H1 (cell line): ENCODE measurements around the gene SLC26A4. TPM values are rescaled to one million over a fixed set of nuclear protein-coding genes. Genes with fewer than 3 reads are reported as not detected.

Experiments
- CTCF ChIA-PET: fragments of 300-600 bp; sonication (Branson Sonifier 250); formaldehyde crosslinking; loops from one replicate; lab custom pipeline; 2021; ENCODE audit not compliant: partially characterized antibody; lab: Charles Lee
- POLR2A ChIA-PET: fragments of 300-600 bp; sonication (Branson Sonifier 250); formaldehyde crosslinking; loops from one replicate; lab custom pipeline; 2021; ENCODE audit warnings: inconsistent platforms; ENCODE audit not compliant: partially characterized antibody; lab: Charles Lee
- DNase-seq, 2 experiments: peaks; one replicate each; pipeline versions ENCODE4 v3.0.0 to v3.0.0-alpha.2; 2010 to 2022; ENCODE audit warnings: low spot score in 2 of 2, low read depth in 1 of 2, mixed read lengths in 1 of 2
- FAIRE-seq: peaks from 2 replicates; lab custom pipeline; 2011; peaks lifted over from hg19 to GRCh38; lab: Jason Lieb, UNC
- H2AFZ ChIP-seq: 2 replicates; pipeline ENCODE4 v1.8.1; 2012; ENCODE audit warnings: low read length, inconsistent platforms
- H2AK5ac ChIP-seq: 2 replicates; pipeline ENCODE4 v1.6.1; 2013; ENCODE audit warnings: low read depth, low read length
- H2BK120ac ChIP-seq: replicated peaks from 2 replicates; pipeline ENCODE3; 2013; ENCODE audit warnings: low read depth, low read length, inconsistent platforms
- H2BK12ac ChIP-seq: 2 replicates; pipeline ENCODE4 v1.6.1; 2013; ENCODE audit warnings: low read depth, low read length
- H2BK15ac ChIP-seq: 2 replicates; pipeline ENCODE4 v1.6.1; 2013; ENCODE audit warnings: low read length
- H2BK20ac ChIP-seq: 2 replicates; pipeline ENCODE4 v1.6.1; 2013; ENCODE audit warnings: low read length
- H2BK5ac ChIP-seq: 2 replicates; pipeline ENCODE4 v1.6.1; 2013; ENCODE audit warnings: low read depth, low read length
- H3K14ac ChIP-seq: 2 replicates; pipeline ENCODE4 v1.6.1; 2013; ENCODE audit warnings: inconsistent platforms; ENCODE audit not compliant: insufficient read length
- H3K18ac ChIP-seq: 2 replicates; pipeline ENCODE4 v1.6.1; 2013; ENCODE audit warnings: low read length; ENCODE audit errors: extremely low read depth
- H3K23ac ChIP-seq: 2 replicates; pipeline ENCODE4 v1.6.1; 2013; ENCODE audit warnings: inconsistent platforms; ENCODE audit not compliant: insufficient read length
- H3K23me2 ChIP-seq: 2 replicates; pipeline ENCODE4 v1.6.1; 2013; ENCODE audit warnings: low read depth, low read length
- H3K27ac ChIP-seq: 2 replicates; pipeline ENCODE4 v1.6.1; 2011; ENCODE audit warnings: low read depth, low read length, inconsistent platforms
- H3K27me3 ChIP-seq, 4 experiments: replicated peaks in 1 of 4; 1 replicate in 1 of 4; 2 replicates in 3 of 4; pipeline versions ENCODE4 v1.6.1 to v1.8.1; 2011 to 2013; ENCODE audit warnings: low read length in 3 of 4, mild to moderate bottlenecking in 3 of 4, inconsistent platforms in 2 of 4, mixed read lengths in 2 of 4, moderate library complexity in 1 of 4; ENCODE audit not compliant: control insufficient read depth in 3 of 4, insufficient read depth in 3 of 4; ENCODE audit errors: extremely low read depth in 1 of 4
- H3K36me3 ChIP-seq, 4 experiments: 2 replicates each; pipeline versions ENCODE4 v1.6.1 to v1.8.1; 2011 to 2013; ENCODE audit warnings: mild to moderate bottlenecking in 4 of 4, low read length in 3 of 4, moderate library complexity in 2 of 4, control low read depth in 1 of 4, inconsistent platforms in 1 of 4; ENCODE audit not compliant: insufficient read depth in 4 of 4, control insufficient read depth in 2 of 4
- H3K4ac ChIP-seq: replicated peaks from 2 replicates; pipeline ENCODE3; 2013; ENCODE audit warnings: low read length, low read depth, mixed read lengths, inconsistent platforms; ENCODE audit not compliant: insufficient read length
- H3K4me1 ChIP-seq, 4 experiments: replicated peaks in 1 of 4; 1 replicate in 1 of 4; 2 replicates in 3 of 4; pipeline versions ENCODE4 v1.6.1 to v1.8.1; 2011 to 2013; ENCODE audit warnings: low read length in 3 of 4, inconsistent platforms in 2 of 4, mixed read lengths in 1 of 4; ENCODE audit not compliant: insufficient read depth in 4 of 4, control insufficient read depth in 3 of 4
- H3K4me2 ChIP-seq, 2 experiments: 2 replicates each; pipeline versions ENCODE4 v1.6.1 to v1.8.1; 2011 to 2013; ENCODE audit warnings: low read depth in 2 of 2, low read length in 2 of 2, control low read depth in 1 of 2, inconsistent platforms in 1 of 2, mild to moderate bottlenecking in 1 of 2; ENCODE audit not compliant: insufficient read depth in 1 of 2
- H3K4me3 ChIP-seq, 4 experiments: fragments of 200-600, 300-600 bp in 1 of 4; sonication (generic), shearing (Covaris generic), sonication (Bioruptor Twin) in 1 of 4; 2 replicates each; pipeline versions ENCODE4 v1.5.1 to v1.8.1; 2011 to 2016; ENCODE audit warnings: low read length in 4 of 4, low read depth in 3 of 4, control low read depth in 2 of 4, inconsistent platforms in 2 of 4, mild to moderate bottlenecking in 2 of 4, mixed read lengths in 1 of 4, moderate library complexity in 1 of 4; ENCODE audit not compliant: insufficient read depth in 2 of 4; ENCODE audit errors: extremely low read depth in 1 of 4
- H3K56ac ChIP-seq: replicated peaks from 2 replicates; pipeline ENCODE3; 2013; ENCODE audit warnings: low read depth, mild to moderate bottlenecking, mixed read lengths, low read length, inconsistent platforms; ENCODE audit not compliant: insufficient read length
- H3K79me1 ChIP-seq: 2 replicates; pipeline ENCODE4 v1.6.1; 2013; ENCODE audit warnings: low read depth, low read length, control low read depth
- H3K79me2 ChIP-seq, 2 experiments: 2 replicates each; pipeline versions ENCODE4 v1.6.1 to v1.8.1; 2012 to 2013; ENCODE audit warnings: low read length in 2 of 2, mild to moderate bottlenecking in 2 of 2, inconsistent platforms in 1 of 2; ENCODE audit not compliant: insufficient read depth in 2 of 2, control insufficient read depth in 1 of 2
- H3K9ac ChIP-seq, 4 experiments: replicated peaks in 1 of 4; 1 replicate in 1 of 4; 2 replicates in 3 of 4; pipeline versions ENCODE4 v1.6.1 to v1.8.1; 2011 to 2013; ENCODE audit warnings: low read depth in 3 of 4, low read length in 3 of 4, control low read depth in 2 of 4, mild to moderate bottlenecking in 2 of 4, moderate library complexity in 2 of 4, inconsistent platforms in 1 of 4; ENCODE audit errors: extremely low read depth in 1 of 4
- H3K9me3 ChIP-seq, 2 experiments: 2 replicates each; pipeline versions ENCODE4 v1.6.1 to v1.8.1; 2012 to 2013; ENCODE audit warnings: mild to moderate bottlenecking in 2 of 2, moderate library complexity in 2 of 2, control low read depth in 1 of 2, inconsistent platforms in 1 of 2, low read depth in 1 of 2, low read length in 1 of 2, mixed read lengths in 1 of 2; ENCODE audit not compliant: insufficient read depth in 2 of 2
- H4K20me1 ChIP-seq, 2 experiments: replicated peaks in 1 of 2; 2 replicates each; pipeline versions ENCODE3 to v1.8.1; 2011 to 2013; ENCODE audit warnings: inconsistent platforms in 2 of 2, low read length in 2 of 2, mild to moderate bottlenecking in 1 of 2; ENCODE audit not compliant: insufficient read depth in 2 of 2, control insufficient read depth in 1 of 2
- H4K5ac ChIP-seq: 2 replicates; pipeline ENCODE4 v1.6.1; 2013; ENCODE audit warnings: low read length, low read depth, mixed read lengths, inconsistent platforms; ENCODE audit not compliant: insufficient read length
- H4K8ac ChIP-seq: 2 replicates; pipeline ENCODE4 v1.8.0; 2013; ENCODE audit warnings: mild to moderate bottlenecking, moderate library complexity, low read length, inconsistent platforms; ENCODE audit not compliant: insufficient read depth; ENCODE audit errors: extremely low read depth
- H4K91ac ChIP-seq: replicated peaks from 2 replicates; pipeline ENCODE3; 2013; ENCODE audit warnings: low read length, mixed read lengths, inconsistent platforms; ENCODE audit not compliant: insufficient read length
- ASH2L ChIP-seq: fragments of 200-600, 300-600 bp; sonication (generic); IDR thresholded peaks from one replicate; pipeline ENCODE4 v1.7.1; 2017; ENCODE audit warnings: low read length
- HDAC2 ChIP-seq, 2 experiments: fragments of 300-600 bp in 1 of 2; sonication (generic) in 1 of 2; IDR thresholded peaks; 2 replicates each; pipeline ENCODE4 v1.6.1; 2011 to 2012; ENCODE audit warnings: low read depth in 2 of 2, low read length in 2 of 2, mild to moderate bottlenecking in 2 of 2, moderate library complexity in 2 of 2, borderline replicate concordance in 1 of 2, inconsistent platforms in 1 of 2
- RXRA ChIP-seq: IDR thresholded peaks from 2 replicates; pipeline ENCODE4 v1.6.1; 2011; ENCODE audit warnings: low read depth, mild to moderate bottlenecking, low read length, moderate library complexity; ENCODE audit not compliant: insufficient read depth
- WGBS, 2 experiments: shearing (Covaris generic) in 1 of 2; methylation state at CpG; one replicate each; pipeline versions ENCODE4 v1.1.6 to v1.1.7; 2013 to 2015; ENCODE audit warnings: low lambda C conversion rate in 2 of 2, mixed read lengths in 2 of 2, inconsistent platforms in 1 of 2, low coverage in 1 of 2, missing lambda C conversion rate in 1 of 2; ENCODE audit not compliant: insufficient replicate concordance in 2 of 2, insufficient coverage in 1 of 2, insufficient read length in 1 of 2; ENCODE audit errors: extremely low coverage in 1 of 2, missing lambda C conversion rate in 1 of 2; 5-methylcytosine and 5-hydroxymethylcytosine counted together
- polyA plus RNA-seq, 7 experiments: library from polyadenylated mRNA; depleted of rRNA in 3 of 7; stranded (reverse) in 5 of 7; unstranded in 2 of 7; fragments of >200 nt in 5 of 7; fragments of 200-250 nt in 2 of 7; gene quantifications; 1 replicate in 5 of 7; 2 replicates in 1 of 7; 4 replicates in 1 of 7; pipeline versions ENCODE4 v1.2.1 to v1.2.3, GENCODE V29; 2011 to 2013; ENCODE audit warnings: missing spikeins in 2 of 7, mixed read lengths in 2 of 7
- total RNA-seq: library from RNA; stranded (reverse); fragmentation: NEBNext Ultra II Directional; extraction: Animal tissue kit (Norgen Biotek cat#: 25700); gene quantifications from 2 replicates; pipeline ENCODE4 v1.2.1, GENCODE V29; 2021

Gene SLC26A4
- total and polyA plus RNA-seq, 2 of the 8 experiments (the other 6 are each of a cell fraction or from before 2014, with no cell fraction given) = 0.11 to 0.35 TPM

GRCh38 chr7:107680478-107680877, 19.9 kb downstream of the SLC26A4 start:
- H3K36me3 ChIP-seq = no peaks in the 10 kb centered on the region
- no peak overlapping the region for H3K18ac ChIP-seq
- H3K56ac ChIP-seq = no peak overlapping the region
- ChIA-PET CTCF (no interaction called here), POLR2A (no interaction called here)
- H3K23ac ChIP-seq = no peak overlapping the region
- H2AFZ ChIP-seq = no peak overlapping the region
- no peak overlapping the region for H2BK120ac ChIP-seq
- H4K91ac ChIP-seq = no peak overlapping the region
- H3K79me1 ChIP-seq = no peaks in the 10 kb centered on the region
- FAIRE-seq = no peak
- no peak overlapping the region for H3K4me3 ChIP-seq
- no peak overlapping the region for H3K4ac ChIP-seq
- no peak overlapping the region for H3K9ac ChIP-seq
- no peak overlapping the region for H2BK12ac ChIP-seq
- no peak overlapping the region for H3K14ac ChIP-seq
- 85% methylated on average over 1 of the region's 1 CpG; no CpG with 5 or more reads in 1 of the 2 experiments for WGBS, 2 experiments
- peaks cover 0 to 3% (median 0%) of the 10 kb centered on the region in 4 experiments; a peak in 2 of 7 replicates for H3K4me1 ChIP-seq
- no peak for TF ChIP-seq HDAC2 (IDR thresholded peaks at IDR 0.05; ENCODE audit: borderline replicate concordance in 1 of 2, low read depth in 2 of 2, low read length in 2 of 2)
- TF ChIP-seq ASH2L = no peak
- no peak for TF ChIP-seq RXRA
- H2AK5ac ChIP-seq = no peak overlapping the region
- H3K23me2 ChIP-seq = no peaks in the 10 kb centered on the region
- no peaks in the 10 kb centered on the region for H3K27me3 ChIP-seq
- DNase-seq = no peak
- no peak overlapping the region for H3K27ac ChIP-seq
- no peak overlapping the region for H2BK5ac ChIP-seq
- H4K5ac ChIP-seq = no peak overlapping the region
- no peaks in the 10 kb centered on the region for H3K9me3 ChIP-seq
- no peaks in the 10 kb centered on the region for H3K79me2 ChIP-seq
- H2BK20ac ChIP-seq = no peak overlapping the region
- no peak overlapping the region for H2BK15ac ChIP-seq
- no peak overlapping the region for H4K8ac ChIP-seq
- H4K20me1 ChIP-seq = no peaks in the 10 kb centered on the region
- H3K4me2 ChIP-seq = no peak overlapping the region
